Activated CD4-positive, alpha-beta T cell treated with anti-CD3 and anti-CD28 coated beads, Interleukin-2, amount 50 U/mL, for 48 hours (primary cell): ENCODE results near the gene DLGAP4.

Experiments used
- DNase-seq, 2 experiments: peaks; one replicate each; pipeline ENCODE4 v3.0.0-alpha.2; 2020

Gene DLGAP4

DNA sequence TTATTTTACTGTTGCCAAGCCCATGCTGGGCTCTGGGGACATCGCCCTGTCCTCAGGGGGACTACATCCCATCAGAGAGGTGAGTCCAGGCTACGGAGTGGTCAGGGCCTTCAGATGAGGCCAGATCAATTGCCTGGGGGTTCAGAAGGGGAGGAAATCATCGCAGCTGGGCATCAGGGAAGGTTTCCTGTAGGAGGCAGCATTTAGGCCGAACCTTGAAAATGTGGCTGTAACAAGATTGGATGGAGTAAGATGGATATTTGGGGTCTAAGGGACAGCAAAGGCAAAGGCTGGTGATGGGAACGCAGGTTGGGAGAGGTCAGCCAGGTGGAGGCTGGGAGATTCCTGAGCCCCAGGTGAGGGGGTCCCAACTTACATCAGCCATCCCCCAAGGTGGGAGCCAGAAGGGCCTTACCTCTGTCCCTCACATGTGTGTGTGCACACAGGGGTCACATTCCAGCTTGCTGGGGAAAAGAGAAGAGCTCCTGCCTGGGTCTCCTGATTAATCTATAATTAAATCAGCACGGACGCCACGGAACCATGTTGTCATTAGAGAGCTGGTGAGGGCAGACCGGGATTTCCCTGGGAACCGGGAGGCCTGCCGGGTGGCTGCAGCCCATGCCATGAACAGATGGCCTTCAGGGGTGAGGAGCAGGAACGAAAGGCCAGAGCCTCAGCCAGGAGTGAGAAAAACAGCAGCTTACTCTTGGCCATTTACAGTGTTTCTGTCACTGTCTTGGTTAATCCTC lies 30.5 kb upstream of the DLGAP4 start:
- no peak for DNase-seq

DNA sequence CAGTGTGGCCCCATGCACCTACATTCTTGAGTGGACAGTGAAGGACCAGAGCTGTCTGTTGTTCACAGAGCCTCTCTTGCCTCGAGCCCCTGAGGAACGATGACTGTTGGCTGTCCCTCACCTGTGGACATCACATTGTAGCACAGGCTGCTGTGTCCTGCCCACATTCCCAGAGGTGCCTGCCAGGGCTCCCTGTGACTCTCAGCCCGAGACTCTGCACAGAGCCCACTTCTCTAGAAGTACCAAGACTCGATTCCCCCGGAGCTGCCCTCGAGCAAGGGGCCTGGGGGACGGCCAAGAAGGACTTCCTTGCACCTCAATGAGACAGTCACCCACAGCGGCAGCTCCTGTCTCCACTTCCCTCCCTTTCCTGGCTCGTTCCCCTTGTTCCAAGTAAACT lies 28.6 kb upstream of the DLGAP4 start:
- no peak for DNase-seq

- no peak for DNase-seq
Observed at GRCh38 chr20:36279362-36279761, 26.8 kb upstream of the DLGAP4 start.

DNA sequence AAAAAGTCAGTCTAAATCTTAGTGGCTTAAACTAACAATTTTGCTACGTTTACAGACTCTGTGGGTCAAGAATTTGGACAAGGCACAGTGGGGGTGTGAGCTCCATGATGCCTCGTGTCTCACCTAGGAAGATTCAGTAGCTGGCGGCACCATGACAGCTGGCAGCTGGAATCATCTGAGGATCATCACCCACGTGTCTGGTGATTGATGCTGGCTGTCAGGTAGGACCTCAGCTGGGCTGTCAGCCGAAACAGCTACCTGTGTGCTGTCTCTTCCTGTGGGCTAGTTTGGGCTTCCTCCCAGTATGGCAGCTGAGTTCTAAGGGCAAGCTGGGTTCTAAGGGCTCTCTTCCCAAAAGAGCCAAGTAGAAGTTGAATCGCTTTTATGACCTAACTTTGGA lies 26.4 kb upstream of the DLGAP4 start:
- no peak for DNase-seq

DNA sequence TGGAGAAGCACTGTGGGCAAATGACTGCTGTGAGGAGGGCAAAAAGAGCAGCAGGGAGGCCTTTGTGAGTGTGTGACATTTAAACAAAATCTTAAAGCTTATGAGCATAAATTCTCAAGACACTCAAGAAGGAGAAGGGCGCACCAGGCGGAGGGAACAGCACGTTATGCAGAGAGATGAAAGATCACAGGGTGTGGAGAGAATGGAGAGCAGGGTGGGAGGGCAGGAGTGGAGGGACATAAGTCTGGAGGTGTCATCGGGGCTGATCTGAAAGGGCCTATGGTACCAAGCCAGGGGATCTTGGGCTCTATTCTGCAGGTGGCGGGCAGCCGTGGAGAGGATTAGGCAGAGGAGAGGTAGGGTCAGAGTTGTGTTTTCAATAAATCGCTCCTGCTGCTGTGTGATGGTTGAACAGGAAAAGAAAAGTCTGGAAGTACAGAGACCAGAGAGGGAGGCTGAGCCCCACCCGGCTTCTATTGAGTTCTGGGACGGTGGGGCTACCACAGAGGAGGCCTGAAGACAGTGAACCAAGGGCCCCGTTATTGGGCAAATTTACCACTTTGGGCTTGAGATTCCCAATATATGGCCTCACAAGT lies 24.3 kb upstream of the DLGAP4 start:
- DNase-seq = no peak

GRCh38 chr20:36284751-36285150 lies 21.4 kb upstream of the DLGAP4 start:
- DNase-seq = no peak

DNA sequence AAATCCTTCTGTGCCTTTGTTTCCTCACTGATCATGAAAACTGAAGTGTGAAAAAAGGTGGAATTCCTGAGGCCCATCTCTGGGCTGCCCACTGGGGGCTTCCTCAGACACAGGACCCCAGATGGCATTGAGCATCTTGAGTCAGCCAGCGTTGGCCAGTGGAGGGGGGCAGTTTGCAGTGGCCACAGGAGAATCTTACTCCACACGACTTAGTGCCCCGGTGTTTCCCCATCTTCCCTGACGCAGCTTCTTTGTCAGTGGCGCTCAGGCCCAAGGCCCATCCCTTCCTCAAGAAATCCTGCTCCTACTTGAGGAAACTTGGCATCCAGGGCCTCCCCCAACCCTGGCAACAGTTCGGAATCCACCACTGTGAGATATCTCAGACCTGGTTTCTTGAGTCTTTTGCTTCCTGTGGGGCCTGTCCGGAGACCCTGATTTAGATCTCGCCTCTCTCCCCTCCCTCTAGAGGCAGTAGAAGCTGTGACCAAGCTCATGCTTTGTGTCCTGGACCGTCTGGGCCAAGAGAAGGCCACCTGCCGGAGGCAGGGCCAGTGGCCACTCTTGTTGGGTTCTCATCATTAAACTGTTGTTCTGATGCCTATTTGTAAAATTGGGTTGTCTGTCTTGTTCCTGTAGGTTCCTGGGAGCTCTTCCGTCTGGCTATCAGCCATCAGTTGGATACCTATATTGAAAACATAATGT lies 20.2 kb upstream of the DLGAP4 start:
- DNase-seq = no peak

DNA sequence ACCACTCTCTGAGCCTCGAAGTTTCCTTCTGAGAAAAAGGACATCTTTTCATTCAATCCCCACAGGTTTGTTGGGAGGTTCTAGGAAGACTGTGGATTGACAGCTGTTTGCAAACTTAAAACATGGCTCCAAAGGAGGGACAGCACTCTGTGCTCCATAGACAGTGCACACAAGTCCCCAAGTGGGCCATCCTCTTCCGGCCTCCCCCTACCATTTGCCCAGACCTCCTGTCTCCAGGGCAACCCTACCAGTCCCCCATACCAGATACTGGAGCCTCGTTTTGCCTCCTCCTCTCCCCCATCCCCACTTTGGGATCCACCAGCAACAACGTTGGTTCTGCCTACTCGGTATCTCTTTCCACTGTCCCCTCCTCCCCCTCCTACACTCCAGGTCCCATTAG lies 8.5 kb upstream of the DLGAP4 start:
- DNase-seq = no peak

- no peak for DNase-seq
Observed at GRCh38 chr20:36298061-36298460, 8.1 kb upstream of the DLGAP4 start.

DNA sequence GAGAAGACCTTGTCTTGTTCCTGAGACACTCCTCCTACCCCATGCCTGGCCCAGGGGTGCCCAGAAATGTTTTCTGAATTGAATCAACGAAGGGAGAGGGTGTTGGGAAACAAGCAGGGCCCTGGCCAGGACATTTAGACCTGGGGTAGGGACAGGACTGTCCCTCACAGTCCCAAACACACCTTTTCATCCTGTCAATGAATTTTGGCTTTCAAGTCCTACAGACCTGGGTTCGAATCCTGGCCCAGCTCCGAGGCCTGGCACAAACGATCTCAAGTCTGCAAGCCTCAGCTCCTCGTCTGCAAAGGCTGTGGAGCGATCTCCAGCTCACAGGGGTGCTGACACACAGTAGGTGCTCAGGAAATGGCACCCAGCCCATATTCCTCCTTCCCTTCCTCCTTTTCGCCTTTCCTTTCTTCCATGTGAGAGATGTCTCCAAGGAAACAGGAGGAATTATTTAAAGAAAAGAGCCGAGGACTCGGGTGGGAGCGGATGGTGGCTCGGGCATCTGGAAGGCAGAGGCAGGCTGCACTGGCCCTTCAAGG lies 7.3 kb upstream of the DLGAP4 start:
- no peak for DNase-seq

- no peak for DNase-seq
Observed at GRCh38 chr20:36299459-36299858, 6.7 kb upstream of the DLGAP4 start.

DNA sequence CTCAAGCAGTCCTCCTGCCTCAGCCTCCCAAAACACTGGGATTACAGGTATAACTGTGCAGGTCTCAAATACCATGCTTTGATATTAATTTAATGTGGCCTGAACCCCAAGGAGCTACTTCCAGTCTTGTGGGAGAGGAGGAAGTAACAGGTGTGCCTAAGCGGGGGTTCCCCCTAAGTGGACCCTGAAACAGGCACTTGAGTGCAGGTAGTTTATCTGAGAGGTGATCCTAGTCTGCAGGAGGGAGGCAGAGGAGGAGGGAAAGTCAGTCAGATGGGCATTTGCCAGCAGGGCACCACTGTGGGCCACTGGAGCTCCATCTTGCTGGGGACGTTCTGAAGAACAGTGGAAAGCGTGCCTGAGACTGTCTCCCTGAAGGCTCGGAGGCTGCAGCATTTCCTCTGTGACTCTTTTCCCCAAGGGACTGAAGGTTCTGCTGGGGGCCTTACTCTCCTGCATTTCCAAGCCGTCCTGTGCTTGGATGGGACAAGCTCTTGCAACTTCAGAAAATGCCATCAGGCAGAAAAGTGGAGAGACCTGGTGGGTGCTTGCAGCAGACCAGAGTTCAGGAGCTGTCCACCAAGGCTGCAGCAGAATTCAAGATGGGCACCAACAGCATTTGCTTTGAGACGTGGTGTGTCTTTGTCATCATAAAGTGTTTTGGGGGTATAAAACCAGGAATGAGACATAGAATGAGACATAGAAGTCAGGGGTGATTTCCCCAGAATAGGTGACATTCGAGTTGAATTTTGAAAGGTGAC lies 4.6 kb upstream of the DLGAP4 start:
- no peak for DNase-seq

DNA sequence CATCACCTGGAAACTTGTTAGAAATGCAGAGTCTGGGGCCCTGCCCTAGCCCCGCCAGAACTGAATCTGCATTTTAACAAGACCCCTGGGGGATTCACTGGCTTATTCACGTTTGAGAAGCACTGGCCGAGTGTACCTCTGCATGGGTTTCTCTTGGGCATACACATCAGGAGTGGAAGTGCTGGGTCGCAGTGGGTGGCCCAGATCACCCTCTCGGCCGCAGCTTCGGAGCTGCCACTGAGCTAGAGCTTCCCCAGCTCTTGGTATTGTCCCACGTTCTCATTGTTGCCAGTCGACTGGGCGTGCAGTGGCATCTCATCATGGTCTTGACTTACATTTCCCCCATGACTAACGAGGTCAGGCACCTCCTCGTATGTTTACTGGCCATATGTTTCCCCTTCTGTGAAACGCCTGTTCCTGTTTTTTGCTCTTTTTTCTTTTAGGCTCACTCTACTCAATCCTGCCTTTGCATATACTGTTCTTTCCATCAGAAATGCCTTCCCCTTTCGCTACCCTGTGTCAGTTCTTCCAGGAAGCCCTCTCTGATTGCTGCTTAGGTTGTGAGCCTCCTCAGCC lies 3.0 kb upstream of the DLGAP4 start:
- no peak for DNase-seq

- no peak for DNase-seq
Observed at GRCh38 chr20:36303831-36304230, 2.3 kb upstream of the DLGAP4 start.

- no peak for DNase-seq
Observed at GRCh38 chr20:36304786-36305495, 1.2 kb upstream of the DLGAP4 start.

GRCh38 chr20:36306553-36307411 lies 643 bp downstream of the DLGAP4 start:
- no peak for DNase-seq

GRCh38 chr20:36307412-36308325 lies 1.5 kb downstream of the DLGAP4 start:
- DNase-seq = no peak

DNA sequence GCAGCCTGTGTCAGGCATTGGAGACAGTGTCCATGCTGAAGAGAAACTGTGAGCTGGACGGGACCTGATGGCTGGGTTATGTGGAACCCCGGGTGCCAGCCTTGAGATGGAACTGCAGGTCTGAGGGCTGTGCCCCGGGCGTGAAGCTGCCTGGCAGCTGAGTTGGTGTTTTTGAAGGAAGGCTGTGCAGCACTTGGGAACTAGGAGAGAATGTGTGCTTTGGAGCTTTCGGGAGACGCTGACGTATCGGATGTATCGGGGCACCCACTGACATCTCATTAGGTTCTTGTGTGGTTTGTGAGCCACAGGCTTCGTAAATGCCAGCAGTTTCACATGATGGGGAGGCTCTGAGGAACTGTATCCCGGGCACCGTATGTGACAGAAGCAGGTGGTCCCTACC lies 2.2 kb downstream of the DLGAP4 start:
- DNase-seq = no peak

GRCh38 chr20:36308986-36309385 lies 2.8 kb downstream of the DLGAP4 start:
- no peak for DNase-seq

GRCh38 chr20:36309643-36310042 lies 3.5 kb downstream of the DLGAP4 start:
- DNase-seq = no peak
